ENCODE data around the gene SLF1. TPM values are rescaled to one million over a fixed set of nuclear protein-coding genes. Genes with fewer than 3 reads are reported as not detected.

The SLF1 gene
- polyA plus RNA-seq, 3 donors: 1.1 to 2.7 (median 2.0) TPM

GRCh38 chr5:94746731-94747124 is 128.3 kb downstream of the SLF1 start:
- Histone ChIP-seq H3K27me3 (ENCODE audit: control insufficient read depth in 2 of 2, insufficient read depth in 2 of 2, low read length in 2 of 2) (no peaks in the 10 kb centered on the region), H3K9ac (ENCODE audit: insufficient read depth, low read length, poor library complexity, severe bottlenecking) (no peak overlapping the region), H3K4me2 (replicated peaks; ENCODE audit: extremely low read depth, low read length, poor library complexity, severe bottlenecking) (no peak overlapping the region), H3K36me3 (replicated peaks in 1 of 2; ENCODE audit: control insufficient read depth in 1 of 2, insufficient read depth in 2 of 2, low read length in 2 of 2) (peaks cover 2 to 16% of the 10 kb centered on the region in 2 donors), H3K79me2 (ENCODE audit: insufficient read depth, low read length) (no peaks in the 10 kb centered on the region), H2AFZ (ENCODE audit: insufficient read depth, low read depth, low read length, poor library complexity, severe bottlenecking) (no peak overlapping the region), H3K9me3 (replicated peaks in 1 of 2; ENCODE audit: control insufficient read depth in 1 of 2, insufficient read depth in 1 of 2, low read length in 2 of 2) (no peaks in the 10 kb centered on the region), H4K20me1 (ENCODE audit: insufficient read depth, low read length) (peaks cover 7% of the 10 kb centered on the region), H3K27ac (ENCODE audit: low read depth in 1 of 2, low read length in 2 of 2) (no peak overlapping the region), H3K4me1 (ENCODE audit: control insufficient read depth in 1 of 2, insufficient read depth in 2 of 2, low read length in 2 of 2) (peaks cover 6 to 7% of the 10 kb centered on the region in 2 donors), H3K4me3 (replicated peaks in 1 of 3; ENCODE audit: low read depth in 2 of 3, low read length in 3 of 3) (no peak overlapping the region)
- Mint-ChIP-seq H3K4me3 (no peak overlapping the region), H3K9me3 (peaks cover 0 to 2% (median 0%) of the 10 kb centered on the region in 7 donors), H3K36me3 (peaks cover 23 to 30% of the 10 kb centered on the region in 2 donors), H3K27ac (no peak overlapping the region), H3K4me1 (peaks cover 9% of the 10 kb centered on the region), H3K27me3 (ENCODE audit: low read depth in 3 of 3) (peaks cover 0 to 3% (median 0%) of the 10 kb centered on the region in 3 donors)
- 0% methylated on average over 1 of the region's 1 CpG for WGBS (ENCODE audit: insufficient coverage)
- no peak for TF ChIP-seq CTCF (IDR thresholded peaks at IDR 0.05)
- peak; percentile 12 to 68 (median 26) for DNase-seq
- intact Hi-C loops (cut with micrococcal nuclease): no loop called here

Other genes starting within 250 kb of the SLF1 start
- gene KIAA0825, start 65 bp upstream of the SLF1 start, polyA plus RNA-seq: 1 to 10 TPM in 1 of 3 donors, under 1 TPM in 2; 0.56 to 1.3 (median 0.89) TPM